ENCODE measurements around the gene MARCHF10.

MARCHF10 gene

DNA sequence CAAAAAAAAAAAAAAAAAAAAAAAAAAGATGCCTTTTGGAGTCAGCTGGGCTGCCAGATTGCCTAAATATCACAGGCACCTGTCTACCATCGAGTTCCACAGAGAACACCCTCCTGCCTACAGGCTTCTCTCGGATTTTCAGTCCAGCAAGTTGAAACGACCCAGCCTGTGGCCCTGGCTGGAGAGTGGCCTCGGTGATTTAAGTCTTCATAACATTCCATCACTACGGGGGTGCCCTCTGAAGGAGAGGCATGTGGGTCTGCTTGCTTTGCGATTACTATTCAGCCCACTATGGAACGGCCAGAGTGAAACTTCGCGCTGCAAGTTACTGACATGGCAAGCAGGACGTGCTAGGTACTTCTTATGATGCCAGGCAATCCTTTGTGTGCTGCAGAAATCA, 42.8 kb downstream of the MARCHF10 start:
- no peak overlapping the region for H3K4me3 ChIP-seq (ENCODE audit: control insufficient read depth, low read depth, low read length)

DNA sequence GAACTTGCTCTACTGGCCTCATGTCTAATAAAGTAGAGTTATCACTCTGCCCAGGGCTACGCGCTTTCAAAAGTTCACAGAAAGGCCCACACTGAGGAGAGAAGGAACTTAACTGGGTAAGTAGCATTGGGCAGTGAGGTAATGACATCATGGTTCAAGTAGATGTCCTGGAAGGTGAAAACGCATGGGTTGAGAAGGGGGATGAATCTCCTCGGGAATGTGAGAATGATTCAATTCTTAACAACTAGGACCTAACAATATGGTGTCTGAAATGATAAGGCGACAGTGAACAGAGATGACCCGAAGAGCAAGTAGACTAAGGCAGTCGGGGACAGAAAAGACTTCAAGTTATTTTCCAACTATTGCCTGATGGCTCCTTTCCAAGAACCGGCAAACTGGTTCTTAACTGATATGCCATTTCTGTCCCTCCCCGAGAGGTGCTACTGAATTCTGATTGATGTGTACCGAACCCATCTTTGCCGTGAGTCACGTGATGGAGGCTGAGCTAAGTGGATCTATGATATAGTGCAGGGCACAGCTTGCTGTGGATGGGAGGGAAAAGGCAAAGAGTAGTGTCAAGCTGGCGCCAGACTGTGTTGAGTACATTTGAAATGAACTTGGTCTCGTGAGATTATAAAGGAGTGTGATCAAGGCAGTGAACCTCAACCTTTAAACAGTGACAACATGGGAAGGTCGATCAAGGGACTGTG, 44.1 kb downstream of the MARCHF10 start:
- DNase-seq (ENCODE audit: low read depth) = no peak
- TF ChIP-seq CTCF (IDR thresholded peaks at IDR 0.05; ENCODE audit: control insufficient read depth, insufficient read depth, low read depth, low read length, missing control alignments) = no peak
- no peak overlapping the region for H3K4me3 ChIP-seq (ENCODE audit: control insufficient read depth, low read depth, low read length)

More for the DNA sequence above, 42.8 kb downstream of the MARCHF10 start:
- no peak for DNase-seq (ENCODE audit: low read depth)
- TF ChIP-seq CTCF (IDR thresholded peaks at IDR 0.05; ENCODE audit: control insufficient read depth, insufficient read depth, low read depth, low read length, missing control alignments) = no peak

DNA sequence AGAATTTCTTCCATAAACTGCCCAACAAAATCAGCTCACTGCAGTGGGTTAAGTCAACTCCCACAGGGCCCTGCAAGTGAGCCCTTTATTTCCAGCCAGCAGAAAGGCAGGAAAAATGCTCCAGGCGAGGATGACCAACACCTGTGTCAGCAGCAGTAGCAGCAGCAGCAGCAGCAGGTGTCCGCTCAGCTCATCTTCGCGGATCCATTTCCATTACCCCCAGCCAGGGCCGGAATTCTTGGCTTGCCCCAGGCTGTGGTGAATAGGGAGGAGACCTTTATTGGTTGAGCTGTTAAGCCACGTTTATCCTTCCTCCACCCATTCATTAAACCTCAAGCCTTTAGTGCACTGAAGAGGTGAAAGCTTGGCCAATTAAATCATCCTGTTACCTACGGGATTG, 46.2 kb downstream of the MARCHF10 start:
- TF ChIP-seq CTCF (IDR thresholded peaks at IDR 0.05; ENCODE audit: control insufficient read depth, insufficient read depth, low read depth, low read length, missing control alignments) = no peak
- no peak for DNase-seq (ENCODE audit: low read depth)
- H3K4me3 ChIP-seq (ENCODE audit: control insufficient read depth, low read depth, low read length) = no peak overlapping the region

DNA sequence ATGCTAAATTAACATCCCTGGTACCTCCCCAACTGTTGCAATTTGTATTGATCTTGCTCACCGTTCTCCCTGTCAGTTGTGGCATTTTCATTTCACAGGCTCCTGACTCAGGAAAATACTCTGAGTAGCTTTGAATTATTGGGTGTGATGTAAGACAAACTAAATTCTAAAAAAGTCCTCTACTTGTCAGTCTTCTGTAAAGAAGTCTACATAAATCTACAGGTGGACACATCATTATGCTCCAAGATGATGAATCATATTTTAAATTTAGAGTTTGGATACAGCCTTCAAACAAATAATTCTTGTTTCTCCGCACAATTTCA, 47.2 kb downstream of the MARCHF10 start:
- TF ChIP-seq CTCF (IDR thresholded peaks at IDR 0.05; ENCODE audit: control insufficient read depth, insufficient read depth, low read depth, low read length, missing control alignments) = no peak
- no peak overlapping the region for H3K4me3 ChIP-seq (ENCODE audit: control insufficient read depth, low read depth, low read length)
- no peak for DNase-seq (ENCODE audit: low read depth)

DNA sequence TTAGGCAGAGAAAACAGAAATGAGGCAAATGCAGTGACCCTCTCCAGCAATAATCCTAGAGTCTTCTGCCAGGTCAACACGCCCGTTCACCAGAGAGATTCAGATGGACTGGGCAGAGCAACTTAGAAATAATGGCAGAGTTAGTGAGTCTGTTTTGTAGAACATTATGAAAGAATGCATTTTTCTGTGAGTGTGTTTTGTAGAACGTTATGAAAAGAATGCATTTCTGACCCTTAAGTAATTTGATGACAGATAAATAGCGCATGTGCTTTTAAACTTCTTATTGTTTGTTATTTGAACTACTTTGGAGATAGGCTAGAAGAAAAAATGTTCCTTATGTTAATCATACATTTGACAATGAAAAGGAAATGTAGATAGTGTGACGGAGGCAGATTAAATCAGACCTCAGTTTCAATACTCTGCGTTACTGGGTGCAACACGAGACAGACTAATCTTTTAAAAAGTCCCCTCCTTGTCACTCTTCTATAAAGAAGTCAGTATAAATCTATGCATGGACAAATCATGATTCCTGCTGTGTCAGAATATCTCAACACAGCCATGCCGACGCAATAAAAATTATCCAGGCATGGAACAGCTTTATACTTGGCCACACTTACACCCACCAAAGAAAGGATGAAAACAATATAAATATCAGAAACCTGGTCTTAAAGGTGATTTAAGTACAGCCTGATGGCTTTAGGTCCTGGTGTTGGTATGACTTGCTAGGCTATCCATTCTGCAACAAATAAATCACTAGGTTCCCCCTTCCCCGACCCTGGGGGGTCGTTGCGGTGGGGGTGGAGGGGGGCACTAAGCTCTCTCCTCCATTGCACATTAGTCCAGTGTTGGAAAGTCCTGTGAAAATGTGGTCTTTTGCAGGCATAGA, 47.8 kb downstream of the MARCHF10 start:
- no peak overlapping the region for H3K4me3 ChIP-seq (ENCODE audit: control insufficient read depth, low read depth, low read length)
- no peak for TF ChIP-seq CTCF (IDR thresholded peaks at IDR 0.05; ENCODE audit: control insufficient read depth, insufficient read depth, low read depth, low read length, missing control alignments)
- DNase-seq (ENCODE audit: low read depth) = peak; percentile 52

DNA sequence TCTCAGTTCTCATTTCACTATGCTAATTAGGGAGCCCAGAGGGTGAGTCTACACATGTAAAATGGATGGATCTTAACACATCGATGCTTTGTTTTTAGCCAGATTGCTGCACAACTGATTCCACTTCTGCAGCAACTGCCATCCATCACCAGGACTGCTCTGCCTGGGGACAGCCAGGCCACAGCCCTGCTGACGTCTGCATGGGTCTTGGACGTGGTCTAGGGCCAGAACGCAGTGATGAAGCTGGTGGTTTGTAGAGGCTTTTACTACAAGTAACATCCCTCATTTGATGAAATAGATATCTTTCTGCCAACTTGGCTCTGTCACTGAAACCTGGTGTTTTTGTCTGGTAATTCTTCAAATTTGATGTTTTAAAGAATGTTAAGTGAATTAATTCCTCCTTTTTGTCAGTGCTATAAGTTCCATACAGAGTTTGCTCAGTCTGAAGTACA, 50.6 kb downstream of the MARCHF10 start:
- H3K4me3 ChIP-seq (ENCODE audit: control insufficient read depth, low read depth, low read length) = no peak overlapping the region
- DNase-seq (ENCODE audit: low read depth) = no peak
- no peak for TF ChIP-seq CTCF (IDR thresholded peaks at IDR 0.05; ENCODE audit: control insufficient read depth, insufficient read depth, low read depth, low read length, missing control alignments)
